ENCODE measurements around the gene SERINC5. TPM values are rescaled to one million over a fixed set of nuclear protein-coding genes. Genes with fewer than 3 reads are reported as not detected.
"Not testable (repeated sequence)": the region's sequence is repeated elsewhere in the genome, so short reads cannot be mapped to it uniquely, and the experiment has no call there.

The SERINC5 gene
- polyA plus RNA-seq, 1 donor from 2014 or later, result 2.0 TPM

DNA sequence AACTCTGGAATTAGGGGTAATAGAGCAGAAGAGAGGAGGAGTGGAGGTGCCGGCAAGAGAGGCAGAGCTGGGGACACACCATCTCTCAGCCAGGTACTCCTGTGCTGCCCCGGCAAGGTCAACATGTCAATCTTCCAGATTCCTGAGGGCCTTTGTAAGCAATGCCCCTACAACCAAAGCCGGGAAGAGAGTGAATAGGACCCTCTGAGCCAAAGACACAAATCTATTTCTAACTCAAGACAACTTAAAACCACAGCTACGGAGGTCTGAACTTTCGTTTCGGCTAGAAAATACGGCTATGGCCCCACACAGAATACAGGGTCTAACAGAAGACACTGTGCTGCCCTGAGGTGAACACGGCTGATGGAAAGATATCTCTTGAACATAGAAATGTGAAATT lies 66.6 kb downstream of the SERINC5 start:
- Mint-ChIP-seq H3K9me3 (no peaks in the 10 kb centered on the region), H3K4me1 (peaks cover 8 to 42% (median 9%) of the 10 kb centered on the region in 3 donors), H3K27me3 (no peaks in the 10 kb centered on the region), H3K27ac (peak overlapping the region in 1 of 3 donors; percentile 73), H3K4me3 (peak overlapping the region in 2 of 4 donors; percentile 74 to 83), H3K36me3 (peaks cover 7% of the 10 kb centered on the region)

DNA sequence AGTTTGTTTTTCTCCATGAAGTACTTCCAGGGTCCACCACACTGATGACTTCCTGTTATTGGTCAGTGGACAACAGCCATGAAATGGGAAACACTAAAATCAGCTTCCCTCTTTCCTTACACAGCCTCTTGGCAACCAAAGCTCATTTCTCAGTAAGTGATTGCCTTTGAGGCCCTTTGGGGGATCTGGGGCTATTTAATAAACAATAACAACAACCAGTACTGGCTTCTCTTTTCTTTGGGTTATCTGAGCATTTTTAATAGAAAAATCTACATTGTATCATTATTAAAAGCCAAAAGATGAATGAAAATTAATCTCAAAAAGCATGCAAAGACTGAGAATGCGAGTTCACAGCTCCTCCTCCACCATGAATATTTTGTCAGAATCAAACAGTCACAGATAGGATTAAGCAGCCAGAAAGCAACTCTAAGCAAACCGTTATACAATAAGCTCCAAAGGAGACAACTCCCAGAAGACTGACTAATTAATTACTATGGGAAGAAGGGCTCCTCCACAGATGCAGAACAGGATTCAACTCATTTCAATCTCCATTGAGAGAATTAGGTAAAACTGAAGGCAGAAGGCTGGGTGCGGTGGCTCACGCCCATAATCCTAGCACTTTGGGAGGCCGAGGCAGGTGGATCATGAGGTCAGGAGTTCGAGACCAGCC lies 68.3 kb downstream of the SERINC5 start:
- Mint-ChIP-seq H3K36me3 (peaks cover 7% of the 10 kb centered on the region), H3K4me1 (peaks cover 16 to 49% (median 19%) of the 10 kb centered on the region in 3 donors), H3K27ac (peak overlapping the region in 1 of 3 donors; percentile 27)

DNA sequence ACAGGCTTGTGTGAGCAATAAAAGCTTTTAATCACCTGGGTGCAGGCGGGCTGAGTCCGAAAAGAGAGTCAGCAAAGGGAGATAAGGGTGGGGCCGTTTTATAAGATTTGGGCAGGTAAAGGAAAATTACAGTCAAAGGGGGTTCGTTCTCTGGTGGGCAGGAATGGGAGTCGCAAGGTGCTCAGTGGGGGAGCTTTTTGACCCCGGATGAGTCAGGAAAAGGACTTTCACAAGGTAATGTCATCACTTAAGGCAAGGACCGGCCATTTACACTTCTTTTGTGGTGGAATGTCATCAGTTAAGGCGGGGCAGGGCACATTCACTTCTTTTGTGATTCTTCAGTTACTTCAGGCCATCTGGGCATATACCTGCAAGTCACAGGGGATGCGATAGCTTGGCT lies 70.3 kb downstream of the SERINC5 start:
- H3K27me3 Mint-ChIP-seq, H3K4me3 Mint-ChIP-seq, H3K36me3 Mint-ChIP-seq, H3K9me3 Mint-ChIP-seq: not testable (repeated sequence)
- H3K27ac Mint-ChIP-seq, result peak overlapping the region in 1 of 3 donors; percentile 20
- H3K4me1 Mint-ChIP-seq, result peaks cover 14 to 50% (median 17%) of the 10 kb centered on the region in 3 donors

More for the DNA sequence above, 68.3 kb downstream of the SERINC5 start:
- Mint-ChIP-seq H3K27me3 (no peaks in the 10 kb centered on the region), H3K4me3 (no peak overlapping the region), H3K9me3 (no peaks in the 10 kb centered on the region)

DNA sequence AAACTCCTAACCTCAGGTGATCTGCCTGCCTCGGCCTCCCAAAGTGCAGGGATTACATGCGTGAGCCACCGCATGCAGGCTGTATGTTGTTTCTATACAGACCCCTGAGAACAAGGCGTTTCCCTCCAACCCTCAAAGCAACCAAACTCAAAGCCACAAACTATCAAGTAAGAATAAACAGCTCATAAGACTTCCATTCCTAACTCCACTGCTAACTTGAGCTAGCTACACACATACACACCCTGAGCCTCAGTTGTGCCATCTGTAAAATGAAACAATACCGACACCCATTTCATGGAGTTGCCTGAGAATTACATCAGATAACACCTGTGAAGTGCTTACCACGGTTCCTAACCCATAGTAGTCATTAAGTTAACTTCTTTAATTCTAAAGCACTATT lies 70.8 kb downstream of the SERINC5 start:
- Mint-ChIP-seq H3K27ac (peak overlapping the region in 1 of 3 donors; percentile 41), H3K27me3 (no peaks in the 10 kb centered on the region), H3K36me3 (peaks cover 7% of the 10 kb centered on the region), H3K4me1 (peaks cover 14 to 50% (median 17%) of the 10 kb centered on the region in 3 donors), H3K4me3 (no peak overlapping the region), H3K9me3 (peaks cover 0 to 2% (median 0%) of the 10 kb centered on the region in 3 donors)

DNA sequence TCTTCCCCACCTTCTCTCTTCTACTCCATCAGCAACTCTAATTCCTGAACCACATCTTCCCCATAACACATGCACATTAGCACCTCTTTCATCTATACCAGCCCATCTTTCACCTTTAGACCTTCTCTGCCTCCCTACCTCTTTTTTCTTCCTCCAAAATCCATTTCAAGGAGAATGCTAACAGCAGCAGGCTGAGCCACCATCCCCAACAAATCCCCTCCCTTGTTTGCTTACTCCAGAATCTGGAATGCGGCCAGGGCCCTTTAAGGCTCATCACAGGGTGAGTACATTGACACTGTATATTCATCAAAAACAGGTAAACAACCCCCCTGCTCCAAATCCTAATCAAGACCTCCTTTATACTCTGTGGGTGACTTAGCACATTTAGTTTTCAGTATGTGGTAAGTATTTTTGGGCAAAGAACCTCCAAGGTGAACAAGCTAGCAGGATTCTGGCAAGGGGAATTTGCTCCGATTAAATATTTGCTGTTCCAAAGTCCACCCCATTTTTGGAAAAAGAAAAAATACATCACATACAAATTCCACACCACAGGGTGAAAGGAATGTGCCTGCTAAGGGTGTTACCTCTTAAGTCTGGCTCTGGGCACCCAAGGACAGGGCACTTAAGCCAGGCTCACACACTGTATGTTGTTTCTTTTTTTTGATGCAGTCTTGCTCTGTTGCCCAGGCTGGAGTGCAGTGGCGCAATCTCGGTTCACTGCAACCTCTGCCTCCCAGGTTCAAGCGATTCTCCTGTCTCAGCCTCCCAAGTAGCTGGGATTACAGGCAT lies 71.4 kb downstream of the SERINC5 start:
- no peaks in the 10 kb centered on the region for H3K27me3 Mint-ChIP-seq
- peaks cover 7% of the 10 kb centered on the region for H3K36me3 Mint-ChIP-seq
- peak overlapping the region in 1 of 4 donors; percentile 34 for H3K4me3 Mint-ChIP-seq
- H3K4me1 Mint-ChIP-seq, result peaks cover 14 to 50% (median 17%) of the 10 kb centered on the region in 3 donors
- H3K27ac Mint-ChIP-seq, result peak overlapping the region in 1 of 3 donors; percentile 1
- peaks cover 0 to 2% (median 0%) of the 10 kb centered on the region in 3 donors for H3K9me3 Mint-ChIP-seq

DNA sequence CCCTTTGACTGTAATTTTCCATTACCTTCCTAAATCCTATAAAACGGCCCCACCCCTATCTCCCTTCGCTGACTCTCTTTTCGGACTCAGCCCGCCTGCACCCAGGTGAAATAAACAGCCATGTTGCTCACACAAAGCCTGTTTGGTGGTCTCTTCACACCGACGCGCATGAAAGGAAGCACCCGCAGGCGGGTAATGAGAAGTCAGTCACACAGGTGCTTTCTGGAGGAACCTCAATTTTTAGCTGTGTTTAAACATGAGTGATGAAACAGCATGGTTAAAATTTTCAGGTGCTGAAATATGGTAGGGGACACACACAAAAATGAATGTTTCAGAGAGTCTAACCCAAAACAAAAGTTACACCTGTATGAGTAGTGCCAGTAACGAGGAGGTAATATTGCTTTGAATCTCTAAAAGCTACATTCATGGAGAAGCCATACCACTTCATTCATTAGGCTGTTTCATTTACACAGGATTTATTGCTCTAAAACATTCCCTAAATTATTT lies 72.1 kb downstream of the SERINC5 start:
- Mint-ChIP-seq H3K4me3 (peak overlapping the region in 2 of 4 donors; percentile 52 to 77), H3K27ac (peak overlapping the region in 2 of 3 donors; percentile 1 to 62), H3K4me1 (peaks cover 14 to 48% (median 17%) of the 10 kb centered on the region in 3 donors)
- H3K9me3 Mint-ChIP-seq, H3K36me3 Mint-ChIP-seq, H3K27me3 Mint-ChIP-seq: not testable (repeated sequence)

DNA sequence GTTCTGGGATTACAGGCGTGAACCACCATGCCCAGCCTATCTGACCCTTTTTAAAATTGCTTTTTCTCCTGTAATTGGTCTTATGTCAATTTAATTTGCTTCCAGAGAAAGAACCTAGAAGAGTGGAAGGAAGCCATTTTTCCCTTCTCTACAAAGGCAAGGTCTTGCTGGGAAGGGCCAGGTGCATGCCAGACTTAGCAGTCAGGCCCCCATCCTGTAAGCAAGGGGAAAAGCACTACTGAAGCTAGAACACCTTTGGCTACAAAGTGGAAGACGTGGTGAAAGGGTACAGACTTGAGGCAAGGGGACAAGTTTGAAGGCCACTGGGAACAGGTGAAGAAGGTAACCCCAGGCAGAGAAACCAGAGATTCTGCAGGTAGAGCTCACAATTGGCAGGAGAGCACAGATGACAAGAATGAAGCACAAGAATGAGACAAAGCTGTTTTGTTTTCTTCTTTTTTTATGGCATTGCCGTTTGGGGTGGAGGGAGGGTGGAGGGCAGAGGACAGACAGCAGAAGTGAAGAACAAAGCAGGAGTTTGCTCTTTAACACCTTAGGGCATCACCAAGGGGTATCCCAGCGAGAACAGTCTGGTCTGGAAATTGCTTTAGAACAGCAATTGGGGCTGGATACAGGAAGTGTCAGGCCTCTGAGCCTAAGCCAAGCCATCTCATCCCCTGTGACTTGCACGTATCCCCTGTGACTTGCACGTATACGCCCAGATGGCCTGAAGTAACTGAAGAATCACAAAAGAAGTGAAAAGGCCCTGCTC lies 72.9 kb downstream of the SERINC5 start:
- peaks cover 13 to 45% (median 17%) of the 10 kb centered on the region in 3 donors for H3K4me1 Mint-ChIP-seq
- H3K27ac Mint-ChIP-seq, result peak overlapping the region; percentile 29 to 76 (median 62)
- H3K4me3 Mint-ChIP-seq, result peak overlapping the region in 2 of 4 donors; percentile 19 to 77
- H3K9me3 Mint-ChIP-seq, result peaks cover 0 to 2% (median 0%) of the 10 kb centered on the region in 3 donors
- H3K27me3 Mint-ChIP-seq, result no peaks in the 10 kb centered on the region
- H3K36me3 Mint-ChIP-seq, result peaks cover 5% of the 10 kb centered on the region

DNA sequence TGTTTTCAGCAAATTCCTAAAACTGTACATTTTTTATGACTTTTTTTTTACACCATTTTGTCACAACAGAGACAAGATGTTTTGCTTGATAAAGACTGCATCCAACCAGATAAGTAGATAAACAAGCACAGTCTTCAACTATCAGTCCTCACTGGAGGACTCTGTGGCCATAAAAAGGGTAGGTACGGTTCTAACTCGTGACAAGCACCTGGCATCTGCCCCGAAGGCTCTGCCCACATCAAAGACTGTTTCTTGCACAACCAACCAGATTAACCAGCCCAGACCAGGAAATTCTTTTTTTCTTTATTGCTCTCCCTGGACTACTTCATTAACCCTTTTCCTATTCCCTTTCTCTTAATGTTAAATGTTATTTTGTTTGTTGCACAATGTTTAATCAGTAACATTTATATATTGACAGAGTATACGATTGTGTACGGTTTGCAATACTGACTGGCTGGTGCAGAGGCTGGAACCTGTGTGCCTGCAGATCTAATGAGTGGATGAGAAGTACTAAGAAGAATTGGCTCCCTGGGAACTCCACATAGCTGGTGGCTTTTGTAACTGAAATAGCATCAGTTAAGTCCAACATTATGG lies 74.1 kb downstream of the SERINC5 start:
- Mint-ChIP-seq H3K4me3 (peak overlapping the region in 2 of 4 donors; percentile 2 to 40), H3K27me3 (no peaks in the 10 kb centered on the region), H3K4me1 (peaks cover 13 to 45% (median 17%) of the 10 kb centered on the region in 3 donors), H3K9me3 (peaks cover 0 to 2% (median 0%) of the 10 kb centered on the region in 3 donors), H3K27ac (peak overlapping the region; percentile 14 to 88 (median 84)), H3K36me3 (peaks cover 5% of the 10 kb centered on the region)

DNA sequence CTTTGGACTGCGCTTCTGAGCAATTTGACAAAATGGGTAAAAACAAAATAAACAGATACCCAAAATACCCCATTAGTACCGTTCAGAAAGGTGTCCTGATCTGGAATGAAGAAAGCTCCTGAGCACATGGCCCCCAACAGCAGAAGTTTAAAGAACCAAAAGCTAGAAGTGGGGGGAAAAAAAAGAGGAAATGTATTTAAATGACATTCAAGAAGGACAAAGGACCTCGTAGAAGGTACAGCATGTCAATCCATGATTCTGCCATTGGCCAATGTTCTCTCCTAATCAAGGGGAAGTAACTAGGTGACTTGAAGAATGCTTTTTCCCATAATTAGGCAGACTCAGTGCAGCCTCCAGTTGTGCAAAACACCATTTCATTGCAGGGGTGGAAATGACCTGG lies 78.6 kb downstream of the SERINC5 start:
- H3K27me3 Mint-ChIP-seq, result no peaks in the 10 kb centered on the region
- H3K27ac Mint-ChIP-seq, result no peak overlapping the region
- peaks cover under 1 to 20% (median 7%) of the 10 kb centered on the region in 3 donors for H3K4me1 Mint-ChIP-seq
- no peak overlapping the region for H3K4me3 Mint-ChIP-seq
- peaks cover 11% of the 10 kb centered on the region for H3K36me3 Mint-ChIP-seq
- peaks cover 0 to 2% (median 0%) of the 10 kb centered on the region in 3 donors for H3K9me3 Mint-ChIP-seq

DNA sequence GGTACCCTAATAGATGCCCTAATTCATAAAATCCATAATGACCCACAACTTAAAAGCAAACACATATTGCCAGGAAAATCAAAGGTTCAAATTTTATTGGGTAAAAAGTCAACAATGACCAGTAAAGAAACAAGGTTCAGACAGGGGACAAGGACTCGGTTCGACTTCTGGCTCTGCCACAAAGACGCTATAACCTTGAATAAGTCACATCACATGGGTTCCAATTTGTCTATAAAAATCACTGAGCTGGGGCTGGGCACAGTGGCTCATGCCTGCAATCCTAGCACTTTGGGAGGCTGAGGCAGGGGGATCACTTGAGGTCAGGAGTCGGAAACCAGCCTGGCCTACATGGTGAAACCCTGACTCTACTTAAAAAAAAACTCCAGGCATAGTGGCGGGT lies 80.5 kb downstream of the SERINC5 start:
- H3K9me3 Mint-ChIP-seq, result no peaks in the 10 kb centered on the region
- H3K36me3 Mint-ChIP-seq, result peaks cover 12% of the 10 kb centered on the region
- no peak overlapping the region for H3K27ac Mint-ChIP-seq
- peaks cover 0 to 3% (median 0%) of the 10 kb centered on the region in 3 donors for H3K4me1 Mint-ChIP-seq
- no peaks in the 10 kb centered on the region for H3K27me3 Mint-ChIP-seq
- no peak overlapping the region for H3K4me3 Mint-ChIP-seq

DNA sequence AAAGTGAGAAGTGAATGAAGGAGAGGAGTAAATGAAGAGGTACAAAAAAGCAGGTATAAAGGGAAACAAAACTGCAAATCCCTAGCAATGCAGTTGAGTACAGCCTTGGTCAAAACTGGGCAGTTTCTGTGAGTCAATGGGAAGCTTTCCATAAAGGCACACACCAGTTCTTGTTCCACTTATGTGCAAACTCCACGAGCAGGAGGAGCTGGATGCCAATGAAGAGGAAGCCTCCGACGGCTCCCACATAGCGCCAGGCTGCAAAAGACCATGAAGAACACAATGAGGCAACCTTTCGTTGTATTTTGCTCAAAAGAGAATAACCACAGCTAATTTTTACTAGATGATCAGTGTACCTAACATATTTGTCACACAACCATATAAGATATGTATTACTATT lies 81.1 kb downstream of the SERINC5 start:
- H3K27ac Mint-ChIP-seq, result no peak overlapping the region
- no peak overlapping the region for H3K4me3 Mint-ChIP-seq
- no peaks in the 10 kb centered on the region for H3K9me3 Mint-ChIP-seq
- no peaks in the 10 kb centered on the region for H3K27me3 Mint-ChIP-seq
- H3K36me3 Mint-ChIP-seq, result peaks cover 15% of the 10 kb centered on the region
- H3K4me1 Mint-ChIP-seq, result peaks cover 0 to 2% (median 0%) of the 10 kb centered on the region in 3 donors

DNA sequence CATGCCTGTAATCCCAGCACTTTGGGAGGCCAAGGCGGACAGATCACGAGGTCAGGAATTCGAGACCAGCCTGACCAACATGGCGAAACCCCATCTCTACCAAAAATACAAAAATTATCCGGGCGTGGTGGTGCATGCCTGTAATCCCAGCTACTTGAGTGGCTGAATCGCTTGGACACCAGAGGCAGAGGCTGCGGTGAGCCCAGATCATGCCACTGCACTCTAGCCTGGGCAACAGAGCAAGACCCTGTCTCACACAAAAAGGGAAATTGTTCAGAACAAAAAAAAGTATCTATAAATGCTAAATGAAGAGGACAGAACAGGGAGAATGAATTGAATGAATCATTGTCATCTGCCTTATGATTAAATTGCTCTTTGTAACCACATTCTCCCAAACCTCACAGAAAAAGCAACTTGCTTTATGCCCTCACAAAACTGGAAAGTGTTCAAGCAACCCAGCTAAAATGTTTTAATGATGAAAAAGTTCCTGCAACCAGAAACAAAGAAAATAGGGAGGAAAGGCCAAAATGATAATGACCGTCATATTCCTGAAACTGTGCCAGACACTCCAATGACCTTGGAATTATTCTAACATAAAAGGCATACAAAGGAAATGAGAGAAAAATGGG lies 83.7 kb downstream of the SERINC5 start:
- peaks cover 0 to 1% (median 0%) of the 10 kb centered on the region in 3 donors for H3K4me1 Mint-ChIP-seq
- no peak overlapping the region for H3K4me3 Mint-ChIP-seq
- no peaks in the 10 kb centered on the region for H3K9me3 Mint-ChIP-seq
- H3K27ac Mint-ChIP-seq, result no peak overlapping the region
- H3K27me3 Mint-ChIP-seq, result no peaks in the 10 kb centered on the region
- peaks cover 21% of the 10 kb centered on the region for H3K36me3 Mint-ChIP-seq

DNA sequence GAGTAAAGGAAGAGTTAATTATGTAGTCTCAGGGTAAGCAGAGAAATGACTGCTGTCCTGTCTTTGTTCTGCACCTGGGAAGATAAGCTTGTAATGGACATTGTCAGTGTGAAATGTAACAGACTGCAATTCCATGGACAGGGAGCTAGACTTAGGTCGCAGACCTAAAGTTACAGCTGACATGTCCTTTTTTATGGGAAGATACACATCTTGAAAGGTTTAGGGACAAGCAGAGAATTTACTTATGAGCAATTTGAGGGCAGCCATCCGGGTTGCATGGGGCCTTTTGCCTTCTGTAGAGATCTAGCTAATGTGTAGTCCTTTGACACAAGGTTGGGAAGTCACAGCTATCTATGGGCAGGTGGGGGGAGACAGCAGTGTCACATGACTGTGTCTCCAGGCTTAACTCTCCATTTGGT lies 85.7 kb downstream of the SERINC5 start:
- no peaks in the 10 kb centered on the region for H3K9me3 Mint-ChIP-seq
- no peaks in the 10 kb centered on the region for H3K27me3 Mint-ChIP-seq
- H3K27ac Mint-ChIP-seq, result peak overlapping the region in 1 of 3 donors; percentile 59
- peaks cover 27% of the 10 kb centered on the region for H3K36me3 Mint-ChIP-seq
- H3K4me3 Mint-ChIP-seq, result no peak overlapping the region
- H3K4me1 Mint-ChIP-seq, result peaks cover 0 to 1% (median 0%) of the 10 kb centered on the region in 3 donors
